GM23338 (cell line): ENCODE data around the gene KRTAP4-9. TPM values are rescaled to one million over a fixed set of nuclear protein-coding genes. Genes with fewer than 3 reads are reported as not detected.
"Not testable (repeated sequence)": the region's sequence is repeated elsewhere in the genome, so short reads cannot be mapped to it uniquely, and the experiment has no call there.

Experiments
- ATAC-seq: fragments of 200-7000 bp; cut with Tn5 transposase; 3 replicates; pipeline ENCODE4 v1.9.1; 2020
- DNase-seq: peaks from one replicate; pipeline ENCODE4 v3.0.0-alpha.2; 2015; ENCODE audit warnings: low spot score
- H2AFZ ChIP-seq: fragments of 200-600 bp; sonication (generic); 2 replicates; pipeline ENCODE4 v1.8.0; 2016; ENCODE audit warnings: antibody characterized with exemption, mild to moderate bottlenecking, moderate library complexity
- H3F3A ChIP-seq: fragments of 200-600 bp; sonication (generic); replicated peaks from 2 replicates; pipeline ENCODE4 v1.8.0; 2017; ENCODE audit warnings: antibody characterized with exemption, mixed run types, low read depth
- H3K27ac ChIP-seq: fragments of 200-600 bp; sonication (generic); 2 replicates; pipeline ENCODE4 v1.6.1; 2016; ENCODE audit warnings: low read depth
- H3K27me3 ChIP-seq: fragments of 200-600 bp; sonication (generic); 2 replicates; pipeline ENCODE4 v1.8.0; 2016; ENCODE audit warnings: mild to moderate bottlenecking, mixed run types, moderate library complexity; ENCODE audit not compliant: insufficient read depth
- H3K36me3 ChIP-seq: fragments of 200-600 bp; sonication (generic); 2 replicates; pipeline ENCODE4 v1.8.0; 2016; ENCODE audit warnings: mild to moderate bottlenecking; ENCODE audit not compliant: insufficient read depth
- H3K4me1 ChIP-seq: fragments of 200-600 bp; sonication (generic); 2 replicates; pipeline ENCODE4 v1.8.0; 2016; ENCODE audit warnings: mild to moderate bottlenecking, moderate library complexity; ENCODE audit not compliant: insufficient read depth
- H3K4me2 ChIP-seq: fragments of 200-600 bp; sonication (generic); 2 replicates; pipeline ENCODE4 v1.7.1; 2017; ENCODE audit warnings: mixed run types
- H3K4me3 ChIP-seq: fragments of 200-600 bp; sonication (generic); 2 replicates; pipeline ENCODE4 v1.6.1; 2016; ENCODE audit warnings: mixed run types
- H3K79me2 ChIP-seq: fragments of 200-600 bp; sonication (generic); replicated peaks from 2 replicates; pipeline ENCODE4 v1.8.0; 2017; ENCODE audit warnings: mild to moderate bottlenecking; ENCODE audit not compliant: insufficient read depth
- H3K9me2 ChIP-seq: fragments of 200-600 bp; sonication (generic); 2 replicates; pipeline ENCODE4 v1.8.0; 2017; ENCODE audit not compliant: insufficient read depth
- H4K20me1 ChIP-seq: fragments of 200-600 bp; sonication (generic); replicated peaks from 2 replicates; pipeline ENCODE4 v1.8.0; 2017; ENCODE audit warnings: mild to moderate bottlenecking; ENCODE audit not compliant: insufficient read depth
- H3K27ac Mint-ChIP-seq: 2 replicates; pipeline ENCODE4 v1.8.0; 2020; ENCODE audit warnings: inconsistent platforms, mild to moderate bottlenecking, moderate library complexity, mixed read lengths
- H3K27me3 Mint-ChIP-seq: 3 replicates; pipeline ENCODE4 v1.8.0; 2022; ENCODE audit warnings: low read depth, mild to moderate bottlenecking, moderate library complexity, mixed read lengths, inconsistent platforms; ENCODE audit not compliant: insufficient read depth, poor library complexity
- H3K36me3 Mint-ChIP-seq: 3 replicates; pipeline ENCODE4 v1.8.0; 2021; ENCODE audit warnings: low read depth, mild to moderate bottlenecking, inconsistent platforms, moderate library complexity, mixed read lengths
- H3K4me1 Mint-ChIP-seq: 3 replicates; pipeline ENCODE4 v1.8.0; 2020; ENCODE audit warnings: mild to moderate bottlenecking, inconsistent platforms, mixed read lengths
- H3K4me3 Mint-ChIP-seq: 3 replicates; pipeline ENCODE4 v1.8.0; 2021; ENCODE audit warnings: moderate library complexity, mild to moderate bottlenecking, inconsistent platforms, mixed read lengths
- H3K9me3 Mint-ChIP-seq: 3 replicates; pipeline ENCODE4 v1.8.0; 2020; ENCODE audit warnings: moderate library complexity, mild to moderate bottlenecking, inconsistent platforms, mixed read lengths
- EZH2phosphoT487 ChIP-seq: fragments of 200-600 bp; sonication (generic); IDR thresholded peaks from one replicate; pipeline ENCODE4 v1.8.1; 2018; ENCODE audit warnings: antibody characterized with exemption; ENCODE audit not compliant: unreplicated experiment
- NANOG ChIP-seq: IDR thresholded peaks from 2 replicates; pipeline ENCODE4 v1.6.1; 2016; ENCODE audit warnings: antibody characterized with exemption, borderline replicate concordance
- POLR2AphosphoS5 ChIP-seq: IDR thresholded peaks from 2 replicates; pipeline ENCODE4 v1.6.1; 2016; ENCODE audit warnings: antibody characterized with exemption, low read depth
- STAT1 ChIP-seq: IDR thresholded peaks from one replicate; pipeline ENCODE4 v1.6.1; 2016; ENCODE audit warnings: antibody characterized with exemption; ENCODE audit not compliant: unreplicated experiment
- ZNF331 ChIP-seq: fragments of 250-450 bp; sonication (Bioruptor Pico); IDR thresholded peaks from 2 replicates; pipeline ENCODE4 v1.5.0; 2020; ENCODE audit warnings: low read depth, mild to moderate bottlenecking, moderate library complexity
- polyA plus RNA-seq: library from polyadenylated mRNA; unstranded; fragments of >200 nt; fragmentation: Nextera tagmentation; extraction: Ambion mirVana; gene quantifications from 2 replicates; pipeline ENCODE4 v1.2.1, GENCODE V29; 2016
- total RNA-seq: library from RNA; depleted of rRNA; stranded (reverse); fragments of >200 nt; shearing (Covaris generic); gene quantifications from 2 replicates; pipeline ENCODE4 v1.2.3, GENCODE V29; 2014
- TF ChIP-seq, protein P1 (sequence below): IDR thresholded peaks from one replicate; pipeline ENCODE4 v1.6.1; 2018; ENCODE audit warnings: antibody characterized with exemption; ENCODE audit not compliant: unreplicated experiment

The KRTAP4-9 gene
- total and polyA plus RNA-seq, 2 experiments from 2014 or later: not detected

DNA sequence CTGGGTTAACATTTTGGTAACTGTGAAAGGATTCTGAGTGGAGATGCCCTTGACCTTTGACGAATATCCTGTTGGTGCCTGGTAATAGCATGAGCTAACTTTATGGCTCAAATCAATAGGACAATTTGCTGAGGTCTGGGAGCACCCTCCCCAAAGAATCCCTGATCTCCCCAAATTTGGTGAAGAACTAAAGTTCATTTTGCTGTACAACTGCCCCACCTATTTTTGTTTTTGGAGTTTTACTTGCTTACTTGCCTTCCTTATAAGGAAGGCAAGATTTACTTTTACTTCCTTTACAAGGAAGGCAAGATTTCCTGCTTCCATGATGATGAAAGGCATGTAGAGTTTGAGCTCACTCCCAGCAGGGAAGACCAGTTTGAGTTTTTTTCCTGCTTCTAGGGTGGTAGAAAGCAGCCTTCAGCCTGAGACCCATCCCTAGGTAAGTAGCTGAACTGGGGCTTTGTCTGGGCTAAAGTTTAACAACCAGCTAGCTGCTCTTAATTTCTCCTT is 2.8 kb downstream of the KRTAP4-9 start:
- Histone ChIP-seq H3K36me3 (peaks cover 18% of the 10 kb centered on the region; the same call in 1 of the 2 replicates), H3K4me3 (no peak overlapping the region), H3K27me3 (no peaks in the 10 kb centered on the region), H3K79me2 (no peaks in the 10 kb centered on the region), H3K9me2 (no peaks in the 10 kb centered on the region), H4K20me1 (no peaks in the 10 kb centered on the region), H3K27ac (no peak overlapping the region), H2AFZ (no peak overlapping the region), H3F3A (no peaks in the 10 kb centered on the region), H3K4me1 (peaks cover 25% of the 10 kb centered on the region), H3K4me2 (0 out of 2 replicates have a peak overlapping the region, but pooled peaks have one; percentile 19)
- ATAC-seq (no peak), DNase-seq (no peak)
- Mint-ChIP-seq H3K27me3 (peaks cover 7% of the 10 kb centered on the region), H3K36me3 (peaks cover 41% of the 10 kb centered on the region), H3K4me3 (no peak overlapping the region), H3K9me3 (peaks cover 42% of the 10 kb centered on the region), H3K4me1 (peaks cover 34% of the 10 kb centered on the region), H3K27ac (peak overlapping the region; percentile 72)
- no peak for TF ChIP-seq POLR2AphosphoS5
- TF ChIP-seq, protein P1, sequence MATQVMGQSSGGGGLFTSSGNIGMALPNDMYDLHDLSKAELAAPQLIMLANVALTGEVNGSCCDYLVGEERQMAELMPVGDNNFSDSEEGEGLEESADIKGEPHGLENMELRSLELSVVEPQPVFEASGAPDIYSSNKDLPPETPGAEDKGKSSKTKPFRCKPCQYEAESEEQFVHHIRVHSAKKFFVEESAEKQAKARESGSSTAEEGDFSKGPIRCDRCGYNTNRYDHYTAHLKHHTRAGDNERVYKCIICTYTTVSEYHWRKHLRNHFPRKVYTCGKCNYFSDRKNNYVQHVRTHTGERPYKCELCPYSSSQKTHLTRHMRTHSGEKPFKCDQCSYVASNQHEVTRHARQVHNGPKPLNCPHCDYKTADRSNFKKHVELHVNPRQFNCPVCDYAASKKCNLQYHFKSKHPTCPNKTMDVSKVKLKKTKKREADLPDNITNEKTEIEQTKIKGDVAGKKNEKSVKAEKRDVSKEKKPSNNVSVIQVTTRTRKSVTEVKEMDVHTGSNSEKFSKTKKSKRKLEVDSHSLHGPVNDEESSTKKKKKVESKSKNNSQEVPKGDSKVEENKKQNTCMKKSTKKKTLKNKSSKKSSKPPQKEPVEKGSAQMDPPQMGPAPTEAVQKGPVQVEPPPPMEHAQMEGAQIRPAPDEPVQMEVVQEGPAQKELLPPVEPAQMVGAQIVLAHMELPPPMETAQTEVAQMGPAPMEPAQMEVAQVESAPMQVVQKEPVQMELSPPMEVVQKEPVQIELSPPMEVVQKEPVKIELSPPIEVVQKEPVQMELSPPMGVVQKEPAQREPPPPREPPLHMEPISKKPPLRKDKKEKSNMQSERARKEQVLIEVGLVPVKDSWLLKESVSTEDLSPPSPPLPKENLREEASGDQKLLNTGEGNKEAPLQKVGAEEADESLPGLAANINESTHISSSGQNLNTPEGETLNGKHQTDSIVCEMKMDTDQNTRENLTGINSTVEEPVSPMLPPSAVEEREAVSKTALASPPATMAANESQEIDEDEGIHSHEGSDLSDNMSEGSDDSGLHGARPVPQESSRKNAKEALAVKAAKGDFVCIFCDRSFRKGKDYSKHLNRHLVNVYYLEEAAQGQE: no peak
- TF ChIP-seq EZH2phosphoT487: no peak
- no peak for TF ChIP-seq ZNF331 (CRISPR knock-in tag)
- TF ChIP-seq STAT1: no peak
- TF ChIP-seq NANOG: no peak

DNA sequence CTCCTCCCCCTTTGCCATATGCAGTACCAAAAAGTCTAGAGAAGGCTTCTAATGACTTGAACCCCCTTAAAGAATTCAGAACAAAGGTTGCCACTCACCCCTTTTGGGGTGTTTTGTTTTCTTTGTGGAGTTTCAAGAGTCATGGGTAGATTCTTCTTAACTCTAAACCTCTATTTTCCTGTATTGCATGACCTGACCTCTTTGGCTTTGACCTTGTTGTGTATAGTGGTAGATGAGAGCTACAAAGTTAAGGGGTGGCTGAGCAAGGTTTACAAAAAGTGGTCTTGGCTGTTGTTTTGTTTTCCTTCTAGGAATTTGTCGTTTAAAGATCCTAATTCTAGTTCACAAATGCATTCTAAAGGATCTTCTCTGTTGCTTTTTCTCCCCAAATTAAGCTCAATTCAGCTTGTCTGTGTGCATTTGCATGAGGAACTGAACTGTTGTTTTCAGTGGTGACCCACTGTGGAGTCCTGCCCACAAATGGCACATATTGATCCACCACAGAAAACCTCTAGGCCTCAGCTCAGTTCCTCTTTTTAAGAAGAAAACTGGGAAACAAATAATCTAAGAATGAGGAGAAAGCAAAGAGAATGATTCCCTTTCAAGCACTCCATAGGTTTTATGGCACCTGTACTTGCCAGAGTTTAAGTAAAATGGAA is 3.7 kb downstream of the KRTAP4-9 start:
- not testable (repeated sequence) for ATAC-seq, H4K20me1 ChIP-seq, H3K4me3 Mint-ChIP-seq, H3K4me3 ChIP-seq, H3K27me3 Mint-ChIP-seq, DNase-seq, H3K27me3 ChIP-seq, H3K27ac ChIP-seq, H3K9me2 ChIP-seq, H3F3A ChIP-seq, H2AFZ ChIP-seq, H3K79me2 ChIP-seq
- peaks cover 21% of the 10 kb centered on the region; the same call in 1 of the 2 replicates for H3K36me3 ChIP-seq
- Mint-ChIP-seq H3K9me3 (peaks cover 50% of the 10 kb centered on the region), H3K36me3 (peaks cover 48% of the 10 kb centered on the region), H3K4me1 (peaks cover 34% of the 10 kb centered on the region), H3K27ac (peak overlapping the region; percentile 85)
- H3K4me1 ChIP-seq: peaks cover 25% of the 10 kb centered on the region
- H3K4me2 ChIP-seq: 0 out of 2 replicates have a peak overlapping the region, but pooled peaks have one; percentile 19
